C4-2B (cell line): Measurements from ENCODE around the gene SYCE3.

Source experiments
- H3K27ac ChIP-seq: fragments of 450-650 bp; 2 replicates; pipeline ENCODE4 v1.5.1; 2017
- CTCF ChIP-seq: fragments of 450-650 bp; conservative IDR thresholded peaks from 2 replicates; pipeline ENCODE4 v1.5.1; 2017; ENCODE audit warnings: mild to moderate bottlenecking
- ZFX ChIP-seq: fragments of 450-650 bp; IDR thresholded peaks from 2 replicates; pipeline ENCODE4 v1.6.1; 2017

SYCE3 gene

GRCh38 chr22:50507421-50507990, 55.2 kb downstream of the SYCE3 start, which contains the start of gene LMF2:
Gene LMF2, minus strand, starts transcription at chr22:50507702. Its CDS starts 27 bp downstream, at chr22:50507675.
- TF ChIP-seq CTCF, result no peak
- peak; percentile 82; the same call in 1 of the 2 replicates for TF ChIP-seq ZFX
- peak within 1 kb of the TSS; percentile 85 for H3K27ac ChIP-seq

GRCh38 chr22:50506611-50507420, 55.9 kb downstream of the SYCE3 start:
- peak overlapping the region; percentile 85 for H3K27ac ChIP-seq
- TF ChIP-seq CTCF (no peak), ZFX (no peak)

- TF ChIP-seq CTCF (no peak), ZFX (no peak)
- peak overlapping the region; percentile 85 for H3K27ac ChIP-seq
These were observed 56.7 kb downstream of the SYCE3 start for GRCh38 chr22:50505776-50506610.

GRCh38 chr22:50505276-50505775, 57.4 kb downstream of the SYCE3 start:
- TF ChIP-seq CTCF (no peak), ZFX (no peak)
- no peak overlapping the region for H3K27ac ChIP-seq

- TF ChIP-seq ZFX, result no peak
- TF ChIP-seq CTCF, result no peak
- H3K27ac ChIP-seq, result no peak overlapping the region
These were observed 58.1 kb downstream of the SYCE3 start for GRCh38 chr22:50504369-50505211.

GRCh38 chr22:50503475-50504145, 59.1 kb downstream of the SYCE3 start:
- no peak overlapping the region for H3K27ac ChIP-seq
- TF ChIP-seq ZFX (no peak), CTCF (no peak)
